HG03280 (cell line): ENCODE results near the gene INSIG1.
A peak's percentile ranks its signal among the peaks of the same experiment; 100 is the strongest.

Experiments used
- ATAC-seq: cut with Tn5 transposase; IDR thresholded peaks from one replicate; pipeline ENCODE4 v1.9.1; 2021; ENCODE audit warnings: mild to moderate bottlenecking, moderate library complexity; ENCODE audit not compliant: unreplicated experiment

INSIG1 gene

GRCh38 chr7:155284496-155285274 lies 13.0 kb upstream of the INSIG1 start:
- no peak for ATAC-seq

DNA sequence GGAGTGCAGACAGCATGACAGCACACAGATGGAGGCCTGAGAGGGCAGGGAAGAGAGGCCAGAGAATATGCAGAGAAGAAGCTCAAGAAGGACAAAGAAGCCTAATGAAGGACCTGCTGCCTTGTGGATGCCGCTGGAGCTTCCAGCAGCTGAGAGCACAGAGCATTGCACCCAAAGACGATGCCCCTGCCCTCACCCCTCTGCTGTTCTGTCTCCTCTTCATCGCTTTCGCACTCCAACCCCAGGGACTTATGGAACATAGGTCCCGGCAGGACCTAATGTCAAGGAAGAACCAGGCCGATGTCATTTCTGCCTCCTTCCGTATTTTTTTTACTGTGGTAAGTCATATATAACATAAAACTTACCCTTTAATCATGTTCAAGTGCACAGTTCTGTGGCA lies 12.3 kb upstream of the INSIG1 start:
- no peak for ATAC-seq

GRCh38 chr7:155285833-155286232 lies 11.8 kb upstream of the INSIG1 start:
- no peak for ATAC-seq

DNA sequence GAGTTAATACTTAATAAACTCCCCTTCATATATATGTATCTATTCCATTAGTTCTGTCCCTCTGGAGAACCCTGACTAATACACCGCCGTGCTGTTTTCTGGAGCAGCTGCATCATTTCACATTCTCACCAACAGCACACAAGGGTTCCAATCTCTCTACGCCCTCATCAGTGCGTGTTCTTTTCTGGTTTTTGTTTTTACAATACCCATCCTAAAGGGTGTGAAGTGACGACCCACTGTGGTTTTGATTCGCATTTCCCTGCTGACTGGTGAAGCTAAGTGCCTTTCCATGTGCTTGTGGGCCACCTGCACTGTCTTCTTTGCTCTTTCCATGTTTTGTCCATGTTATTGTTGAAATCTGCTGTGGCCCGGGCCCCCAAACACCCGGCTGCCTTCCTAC lies 11.0 kb upstream of the INSIG1 start:
- ATAC-seq: no peak

GRCh38 chr7:155287284-155287935 lies 10.3 kb upstream of the INSIG1 start:
- no peak for ATAC-seq

GRCh38 chr7:155288055-155288454 lies 9.6 kb upstream of the INSIG1 start:
- no peak for ATAC-seq

- no peak for ATAC-seq
These were observed 8.6 kb upstream of the INSIG1 start for GRCh38 chr7:155289107-155289506.

DNA sequence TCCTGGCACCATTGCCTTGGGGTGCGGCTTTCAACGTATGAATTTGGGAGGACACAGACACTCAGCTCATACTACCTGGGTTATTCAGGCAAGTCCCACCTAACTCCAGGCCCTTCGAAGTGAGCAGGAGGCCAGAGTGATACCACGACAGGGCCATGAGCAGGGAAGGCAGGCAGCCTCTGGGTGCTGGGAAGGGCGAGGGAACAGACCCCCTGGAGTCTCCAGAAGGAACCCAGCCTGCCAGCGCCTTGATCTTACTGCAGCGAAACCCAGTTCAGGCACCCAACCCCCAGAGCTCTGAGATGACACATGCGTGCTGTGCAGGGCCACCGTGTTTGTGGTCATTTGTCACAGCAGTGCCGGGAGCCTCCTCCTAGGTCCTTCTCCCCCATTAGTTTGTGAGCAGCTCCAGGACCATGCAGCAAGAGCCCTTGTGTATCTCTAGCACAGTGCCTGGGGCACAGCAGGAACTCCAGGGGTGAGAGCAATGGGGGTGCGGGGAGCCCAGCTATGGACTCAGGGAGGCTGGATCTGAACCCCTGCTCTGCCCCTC lies 7.7 kb upstream of the INSIG1 start:
- no peak for ATAC-seq

- ATAC-seq: no peak
These were observed 6.6 kb upstream of the INSIG1 start for GRCh38 chr7:155291045-155291530.

- no peak for ATAC-seq
These were observed 5.9 kb upstream of the INSIG1 start for GRCh38 chr7:155291729-155292128.

DNA sequence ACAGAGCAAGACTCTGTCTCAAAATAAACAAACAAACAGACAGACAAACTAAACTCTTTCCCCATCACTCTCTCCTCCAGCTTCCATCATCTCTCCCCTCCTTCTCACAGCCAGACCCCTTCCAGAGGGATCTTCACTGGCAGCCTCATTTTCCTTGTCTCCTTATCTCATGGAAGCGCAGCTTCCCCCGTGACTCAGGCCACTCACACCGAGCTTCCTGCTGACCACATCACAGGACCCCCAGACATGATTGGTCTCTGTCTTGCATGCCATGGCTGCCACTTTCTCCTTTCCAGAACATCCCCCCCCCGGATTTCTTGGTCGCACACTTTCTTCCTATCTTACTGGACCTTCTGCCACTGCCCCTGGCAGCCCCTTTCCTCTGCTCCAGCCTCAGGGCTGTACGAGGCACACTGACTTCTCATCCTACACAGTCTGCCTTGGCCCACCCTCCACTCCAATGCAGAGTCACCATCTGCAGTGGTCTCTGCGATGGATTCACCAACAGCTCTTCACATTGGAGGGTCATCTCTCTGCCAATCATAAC lies 4.9 kb upstream of the INSIG1 start:
- ATAC-seq: no peak

DNA sequence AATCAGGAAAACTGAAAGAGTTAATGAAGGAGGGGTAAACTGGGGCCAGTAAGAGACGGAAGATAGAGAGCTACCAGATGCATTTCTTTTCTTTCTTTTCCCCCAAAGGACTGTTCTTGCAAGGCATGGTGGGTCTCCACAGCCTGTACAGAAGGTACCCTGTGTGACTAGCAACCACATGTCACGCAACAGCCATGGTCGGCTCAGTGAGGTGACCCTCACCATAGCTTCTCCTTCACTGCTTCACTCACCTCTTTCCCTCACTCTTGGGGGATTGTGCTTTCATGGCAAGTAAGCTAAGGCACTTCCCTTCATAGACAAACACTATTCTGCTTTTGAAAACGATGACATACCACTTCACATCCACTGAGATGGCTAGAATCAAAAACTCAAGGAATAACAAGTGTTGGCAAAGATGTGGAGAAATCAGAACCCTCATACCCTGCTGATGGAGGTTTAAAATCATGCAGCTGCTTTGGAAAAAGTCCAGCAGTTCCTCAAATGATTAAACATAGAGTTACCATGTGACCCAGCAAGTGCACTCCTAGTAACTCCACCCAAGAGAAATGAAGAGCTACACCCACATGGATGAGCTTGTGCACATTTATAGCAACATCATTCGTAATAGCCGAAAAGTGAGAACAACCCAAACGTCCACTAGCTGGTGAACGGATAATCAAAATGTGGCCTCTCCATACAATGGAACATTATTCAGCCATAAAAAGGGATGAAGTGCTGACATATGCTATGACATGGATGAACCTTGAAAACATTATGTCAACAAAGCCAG lies 3.8 kb upstream of the INSIG1 start:
- no peak for ATAC-seq

GRCh38 chr7:155294511-155294778 lies 3.2 kb upstream of the INSIG1 start:
- no peak for ATAC-seq

GRCh38 chr7:155295511-155295910 lies 2.2 kb upstream of the INSIG1 start:
- ATAC-seq: no peak

GRCh38 chr7:155296006-155296787 lies 1.5 kb upstream of the INSIG1 start:
- no peak for ATAC-seq

DNA sequence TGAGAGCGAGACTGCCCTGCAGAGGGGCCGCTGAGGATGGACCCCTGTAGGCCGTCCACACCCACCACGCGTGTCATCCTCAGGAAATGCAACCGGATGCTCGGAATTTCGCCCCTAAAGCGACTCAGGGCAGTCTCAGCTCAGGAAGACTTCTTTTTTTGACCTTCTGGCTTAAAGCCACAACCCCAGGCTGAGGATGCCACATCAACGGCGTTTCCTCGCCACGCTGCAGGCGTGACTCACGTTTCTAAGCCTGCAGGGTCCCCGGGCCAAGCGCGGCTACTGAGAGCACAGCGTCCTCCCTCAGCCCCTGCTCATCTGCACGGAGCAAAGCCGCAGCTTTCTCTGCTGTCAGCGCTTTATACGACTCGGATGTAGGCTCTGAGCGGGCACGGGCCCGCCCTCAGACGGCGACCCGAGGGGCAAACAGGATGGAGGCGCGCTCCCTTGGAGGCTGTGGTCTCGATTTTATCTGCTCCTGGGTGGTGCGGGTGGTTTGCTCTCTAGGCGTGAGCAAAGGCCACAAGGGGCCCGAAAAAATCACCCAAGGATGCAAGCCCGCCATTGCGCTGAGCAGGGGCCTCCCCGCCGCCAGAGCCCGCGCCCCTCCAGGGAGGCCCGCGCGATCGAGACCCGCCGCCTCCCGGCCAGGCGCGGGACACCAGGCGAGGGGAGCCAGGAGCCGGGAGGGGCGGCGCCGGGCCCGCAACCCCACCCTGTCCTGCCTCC lies 726 bp upstream of the INSIG1 start:
- peak; percentile 10 for ATAC-seq

GRCh38 chr7:155298288-155298833 lies 683 bp downstream of the INSIG1 start:
- peak; percentile 1 for ATAC-seq

DNA sequence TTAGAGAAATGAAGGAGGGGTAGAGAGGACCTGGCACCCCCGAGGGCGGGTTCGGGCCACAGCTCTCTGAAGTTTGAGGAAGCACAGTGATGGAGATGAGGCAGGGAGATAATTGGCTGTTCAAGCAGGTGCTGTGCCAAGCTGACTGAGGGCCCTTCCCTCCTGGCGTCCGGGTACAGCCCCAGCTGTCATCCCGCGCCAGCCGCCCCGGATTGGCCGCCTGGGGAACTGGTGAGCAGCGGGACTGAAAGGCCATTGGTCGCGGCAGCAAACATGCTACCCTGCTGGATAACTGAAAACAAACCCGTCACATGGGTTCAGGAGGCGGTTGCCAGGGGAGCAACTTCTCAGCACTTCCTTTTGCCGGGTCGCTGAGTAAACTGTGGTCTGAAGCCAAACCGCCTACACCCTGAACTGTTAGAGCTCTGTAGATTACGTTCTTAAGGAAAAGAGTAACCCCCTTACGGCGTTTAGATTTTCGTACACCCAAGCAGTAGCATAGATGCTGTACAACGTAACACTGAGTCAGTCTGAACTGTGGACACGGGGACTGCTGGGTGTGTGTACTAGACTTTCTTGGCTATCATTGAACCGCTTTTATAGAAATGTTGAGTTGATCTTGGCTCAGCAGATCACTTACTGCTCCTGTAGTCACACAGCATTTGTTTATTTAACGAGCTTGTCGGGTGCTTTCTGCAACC lies 1.3 kb downstream of the INSIG1 start:
- peak; percentile 65 for ATAC-seq
